NCI-H2196 treated with DMSO at 0.1 percent for 48 hours (cell line): ENCODE results near the gene GLI1.

ENCODE experiments used
- DNase-seq: peaks from one replicate; lab custom pipeline; 2025; ENCODE audit not compliant: unreplicated experiment; lab: John Stamatoyannopoulos, UW

Gene GLI1

GRCh38 chr12:57460841-57461275 lies 1.3 kb downstream of the GLI1 start:
- DNase-seq: no peak

- DNase-seq: no peak
Observed at GRCh38 chr12:57461276-57461916, 1.8 kb downstream of the GLI1 start.

- no peak for DNase-seq
Observed at GRCh38 chr12:57461917-57462250, 2.3 kb downstream of the GLI1 start.

- DNase-seq: peak; percentile 87
Observed at GRCh38 chr12:57462251-57462911, 2.8 kb downstream of the GLI1 start.

GRCh38 chr12:57462912-57463253 lies 3.3 kb downstream of the GLI1 start:
- no peak for DNase-seq

- no peak for DNase-seq
Observed at GRCh38 chr12:57464569-57464968, 5.0 kb downstream of the GLI1 start.

GRCh38 chr12:57465030-57465746 lies 5.6 kb downstream of the GLI1 start:
- DNase-seq: no peak

GRCh38 chr12:57465747-57466505 lies 6.3 kb downstream of the GLI1 start:
- no peak for DNase-seq

- DNase-seq: no peak
Observed at GRCh38 chr12:57467212-57467874, 7.8 kb downstream of the GLI1 start.

- no peak for DNase-seq
Observed at GRCh38 chr12:57467915-57468314, 8.3 kb downstream of the GLI1 start.

GRCh38 chr12:57469296-57470164 lies 9.9 kb downstream of the GLI1 start:
- DNase-seq: no peak

- no peak for DNase-seq
Observed at GRCh38 chr12:57470286-57470969, 10.8 kb downstream of the GLI1 start.

GRCh38 chr12:57470970-57471656 lies 11.5 kb downstream of the GLI1 start:
- DNase-seq: no peak

- DNase-seq: no peak
Observed at GRCh38 chr12:57471661-57472060, 12.1 kb downstream of the GLI1 start.

GRCh38 chr12:57472391-57472790 lies 12.8 kb downstream of the GLI1 start:
- no peak for DNase-seq

GRCh38 chr12:57473392-57473791 lies 13.8 kb downstream of the GLI1 start:
- DNase-seq: no peak

GRCh38 chr12:57473886-57474285 lies 14.3 kb downstream of the GLI1 start:
- DNase-seq: no peak

GRCh38 chr12:57474430-57474829 lies 14.8 kb downstream of the GLI1 start:
- no peak for DNase-seq

GRCh38 chr12:57474862-57475261 lies 15.3 kb downstream of the GLI1 start:
- DNase-seq: no peak
